ENCODE measurements around the gene CCNY. TPM values are rescaled to one million over a fixed set of nuclear protein-coding genes. Genes with fewer than 3 reads are reported as not detected.
A peak's percentile ranks its signal among the peaks of the same experiment; 100 is the strongest.
"Not testable (repeated sequence)": the region's sequence is repeated elsewhere in the genome, so short reads cannot be mapped to it uniquely, and the experiment has no call there.

Gene CCNY
- total RNA-seq, 1 donor, result 53.3 TPM

DNA sequence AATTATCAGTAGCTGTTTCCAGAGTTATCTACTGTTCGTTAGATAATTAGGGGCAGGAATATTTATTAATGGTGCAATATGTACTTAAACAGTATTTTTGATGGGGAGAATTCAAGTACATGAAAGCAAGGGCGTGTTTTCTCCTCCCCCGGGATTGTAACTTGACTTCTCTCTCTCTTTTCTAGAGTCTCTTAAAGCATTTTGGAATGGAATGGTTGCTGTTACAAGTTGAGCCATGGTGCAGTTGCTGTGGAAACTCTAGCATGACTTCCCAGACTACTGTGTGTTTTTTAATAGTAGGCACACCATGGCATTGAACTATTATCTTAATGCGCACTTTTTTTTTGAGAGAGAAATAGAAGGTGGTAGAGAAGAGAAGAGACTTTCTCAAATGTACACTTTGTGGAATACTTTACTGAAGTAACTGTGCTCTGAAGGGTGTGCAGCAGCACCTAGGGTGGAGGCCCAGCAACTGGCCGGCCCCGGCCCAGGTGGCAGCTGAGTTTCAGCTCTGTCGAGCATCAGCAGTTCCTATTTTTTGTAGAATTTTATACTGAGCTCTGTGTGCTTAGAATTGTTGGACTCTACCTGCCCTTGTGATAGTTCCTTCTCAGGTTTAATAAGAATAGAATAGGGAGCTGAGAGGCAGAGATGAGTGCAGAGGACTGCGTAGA is 64.4 kb downstream of the CCNY start:
- no peak for DNase-seq (ENCODE audit: low read depth in 2 of 3, low spot score in 2 of 3)

DNA sequence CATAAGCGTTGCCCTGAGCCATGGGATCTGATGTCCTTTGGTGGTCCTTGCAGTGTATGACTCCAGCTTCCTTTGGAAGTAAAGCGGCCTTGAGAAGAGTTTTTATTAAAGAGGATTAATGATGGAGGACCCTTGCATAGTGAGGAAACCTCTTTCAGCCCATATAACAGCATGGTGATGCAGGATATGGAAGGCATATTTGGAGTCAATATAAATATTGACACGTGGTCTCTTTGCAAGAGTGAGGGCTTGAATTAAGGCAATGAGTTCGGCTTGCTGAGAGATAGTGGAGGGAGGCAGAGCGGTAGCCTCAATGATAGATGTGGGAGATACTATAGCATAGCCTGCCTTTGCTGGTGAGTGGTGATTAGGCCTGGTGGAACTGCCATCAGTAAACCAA is 67.2 kb downstream of the CCNY start:
- DNase-seq (ENCODE audit: low read depth in 2 of 3, low spot score in 2 of 3), result not testable (repeated sequence)

DNA sequence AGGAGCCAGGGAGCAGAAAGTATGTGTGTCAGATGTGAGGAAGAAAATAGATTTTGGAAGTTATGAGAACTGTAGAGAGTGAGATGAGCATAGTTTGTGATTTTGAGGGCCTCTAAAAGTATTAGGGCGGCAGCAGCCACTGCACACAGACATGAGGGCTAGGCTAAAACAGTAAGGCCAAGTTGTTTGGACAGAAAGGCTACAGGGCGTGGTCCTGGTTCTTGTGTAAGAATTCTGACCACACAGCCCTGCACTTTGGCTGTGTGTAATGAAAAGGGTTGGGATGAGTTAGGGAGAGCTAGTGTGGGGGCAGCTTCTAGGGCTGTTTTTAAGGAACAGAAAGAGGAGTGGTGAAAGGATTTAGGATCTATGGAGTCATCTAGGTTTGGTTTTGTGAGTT is 67.8 kb downstream of the CCNY start:
- DNase-seq (ENCODE audit: low read depth in 2 of 3, low spot score in 2 of 3), result not testable (repeated sequence)

DNA sequence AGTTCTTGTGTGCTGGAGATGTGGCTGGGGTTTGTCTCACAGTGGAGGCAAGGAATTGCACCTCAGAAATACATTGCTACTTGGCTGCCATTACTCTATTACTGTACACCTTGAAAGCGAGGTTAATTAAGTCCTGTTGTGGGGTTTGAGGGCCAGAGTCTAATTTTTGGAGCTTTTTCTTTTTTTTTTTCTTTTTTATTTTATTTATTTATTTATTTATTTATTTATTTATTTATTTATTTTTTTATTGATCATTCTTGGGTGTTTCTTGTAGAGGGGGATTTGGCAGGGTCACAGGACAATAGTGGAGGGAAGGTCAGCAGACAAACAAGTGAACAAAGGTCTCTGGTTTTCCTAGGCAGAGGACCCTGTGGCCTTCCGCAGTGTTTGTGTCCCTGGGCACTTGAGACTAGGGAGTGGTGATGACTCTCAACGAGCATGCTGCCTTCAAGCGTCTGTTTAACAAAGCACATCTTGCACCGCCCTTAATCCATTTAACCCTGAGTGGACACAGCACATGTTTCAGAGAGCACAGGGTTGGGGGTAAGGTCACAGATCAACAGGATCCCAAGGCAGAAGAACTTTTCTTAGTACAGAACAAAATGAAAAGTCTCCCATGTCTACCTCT is 69.8 kb downstream of the CCNY start:
- DNase-seq (ENCODE audit: low read depth in 2 of 3, low spot score in 2 of 3), result not testable (repeated sequence)

- DNase-seq (ENCODE audit: low read depth in 2 of 3, low spot score in 2 of 3), result not testable (repeated sequence)
These were observed 71.4 kb downstream of the CCNY start for GRCh38 chr10:35407696-35408095.

DNA sequence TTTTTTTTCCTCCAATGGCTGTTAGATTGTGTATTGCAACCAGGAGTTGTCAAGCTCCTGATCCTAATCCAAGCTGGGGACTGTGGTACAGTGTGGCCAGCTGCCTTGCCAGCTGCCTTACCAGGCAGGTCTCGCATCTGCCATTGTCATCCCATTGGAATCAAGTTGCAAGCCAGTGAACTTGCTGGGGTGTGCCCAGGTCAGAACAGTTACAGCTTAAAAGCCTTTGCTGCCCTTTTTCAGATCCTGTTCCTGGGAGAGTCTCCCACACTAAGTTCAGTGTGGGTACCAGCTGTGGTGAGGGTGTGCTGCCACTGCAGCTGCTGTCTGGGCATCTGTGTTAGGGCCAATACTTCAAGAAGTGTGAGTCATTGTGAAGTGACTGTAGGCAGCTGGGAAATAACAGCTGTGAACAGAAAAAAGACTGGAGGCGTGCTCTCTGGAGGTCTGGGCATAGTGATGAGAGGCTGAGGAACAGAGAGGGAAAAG is 72.8 kb downstream of the CCNY start:
- DNase-seq (ENCODE audit: low read depth in 2 of 3, low spot score in 2 of 3), result peak in 2 of 3 donors; percentile 22 to 56

DNA sequence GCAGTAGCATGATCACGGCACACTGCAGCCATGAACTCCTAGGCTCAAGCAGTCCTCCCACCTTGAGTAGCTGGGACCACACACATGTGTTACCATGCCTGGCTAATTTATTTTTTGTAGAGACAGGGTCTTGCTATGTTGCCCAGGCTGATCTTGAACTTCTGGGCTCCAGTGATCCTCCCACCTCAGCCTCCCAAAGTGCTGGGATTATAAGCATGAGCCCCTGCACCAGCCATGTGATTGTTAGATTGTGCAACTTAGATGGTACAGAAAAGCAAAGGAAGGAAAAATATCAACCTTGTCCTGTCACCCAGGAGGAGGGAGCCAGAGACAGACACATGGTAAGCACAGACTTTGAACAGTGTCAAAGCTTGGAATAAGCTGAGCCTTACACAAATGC is 73.5 kb downstream of the CCNY start:
- DNase-seq (ENCODE audit: low read depth in 2 of 3, low spot score in 2 of 3), result no peak

GRCh38 chr10:35412003-35412723 is 75.9 kb downstream of the CCNY start:
- DNase-seq (ENCODE audit: low read depth in 2 of 3, low spot score in 2 of 3), result no peak

GRCh38 chr10:35412900-35413491 is 76.7 kb downstream of the CCNY start:
- no peak for DNase-seq (ENCODE audit: low read depth in 2 of 3, low spot score in 2 of 3)

GRCh38 chr10:35413985-35414861 is 77.9 kb downstream of the CCNY start:
- DNase-seq (ENCODE audit: low read depth in 2 of 3, low spot score in 2 of 3), result no peak

- DNase-seq (ENCODE audit: low read depth in 2 of 3, low spot score in 2 of 3), result no peak
These were observed 79.2 kb downstream of the CCNY start for GRCh38 chr10:35415505-35415904.

DNA sequence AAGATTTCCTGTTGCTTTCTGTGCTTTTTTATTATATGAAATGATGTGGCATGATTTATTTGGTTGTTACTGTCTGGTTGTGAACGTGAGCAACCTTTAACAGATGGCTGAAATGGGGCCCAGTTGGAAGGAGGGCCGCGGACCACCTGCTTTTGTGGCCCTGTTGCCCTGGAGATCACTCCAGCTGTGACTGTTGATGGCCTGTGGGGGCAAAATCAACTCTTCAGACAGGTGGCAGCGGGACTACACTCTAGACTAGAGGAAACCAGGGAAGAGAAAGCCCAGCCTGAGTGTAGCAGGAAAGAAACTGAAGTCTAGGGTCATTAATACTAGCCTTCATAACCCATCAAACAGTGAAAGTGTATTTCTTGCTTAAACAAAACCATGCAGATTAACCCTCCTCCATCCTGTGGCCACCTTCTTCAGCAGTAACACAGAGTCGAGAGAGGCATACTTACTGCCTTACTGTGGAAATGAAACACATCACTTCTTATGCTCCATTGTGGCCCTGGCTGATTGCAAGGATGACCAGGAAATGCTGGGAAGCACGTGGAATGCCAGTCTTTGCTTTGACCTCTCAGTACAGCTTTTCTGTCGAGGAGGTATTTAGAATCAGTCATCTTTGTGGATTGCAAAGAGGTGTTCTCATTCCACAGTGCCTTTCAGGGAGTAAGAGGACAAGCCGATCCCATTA is 80.5 kb downstream of the CCNY start:
- DNase-seq (ENCODE audit: low read depth in 2 of 3, low spot score in 2 of 3), result peak in 2 of 3 donors; percentile 39 to 65

GRCh38 chr10:35417313-35417625 is 81.0 kb downstream of the CCNY start:
- DNase-seq (ENCODE audit: low read depth in 2 of 3, low spot score in 2 of 3), result no peak

- DNase-seq (ENCODE audit: low read depth in 2 of 3, low spot score in 2 of 3), result no peak
These were observed 81.5 kb downstream of the CCNY start for GRCh38 chr10:35417795-35418194.

DNA sequence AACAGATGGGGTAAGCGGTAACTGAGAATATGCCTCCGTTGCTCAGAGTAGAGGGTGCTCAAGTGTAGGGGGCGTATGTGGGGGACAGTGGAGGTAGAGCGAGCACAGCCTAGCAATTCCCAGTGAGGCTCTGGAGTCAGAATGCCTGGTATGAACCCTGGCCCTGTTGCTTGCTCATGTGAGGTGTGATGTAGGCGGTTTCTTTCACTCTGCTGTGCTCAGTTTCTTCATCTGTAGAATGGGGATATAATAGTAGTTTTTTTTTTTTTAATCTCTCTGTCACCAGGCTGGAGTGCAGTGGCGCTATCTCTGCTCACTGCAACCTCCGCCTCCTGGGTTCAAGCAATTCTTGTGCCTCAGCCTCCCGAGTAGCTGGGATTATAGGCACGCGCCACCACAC is 82.3 kb downstream of the CCNY start:
- DNase-seq (ENCODE audit: low read depth in 2 of 3, low spot score in 2 of 3), result not testable (repeated sequence)

GRCh38 chr10:35420044-35420443 is 83.7 kb downstream of the CCNY start:
- DNase-seq (ENCODE audit: low read depth in 2 of 3, low spot score in 2 of 3), result no peak

GRCh38 chr10:35420827-35421552 is 84.7 kb downstream of the CCNY start:
- no peak for DNase-seq (ENCODE audit: low read depth in 2 of 3, low spot score in 2 of 3)

GRCh38 chr10:35421553-35422178 is 85.4 kb downstream of the CCNY start:
- no peak for DNase-seq (ENCODE audit: low read depth in 2 of 3, low spot score in 2 of 3)

- DNase-seq (ENCODE audit: low read depth in 2 of 3, low spot score in 2 of 3), result no peak
These were observed 85.9 kb downstream of the CCNY start for GRCh38 chr10:35422228-35422627.
